Nucleus accumbens (tissue), 56 donors: Measurements from ENCODE around the gene RANBP3.
"Not testable (repeated sequence)": the region's sequence is repeated elsewhere in the genome, so short reads cannot be mapped to it uniquely, and the experiment has no call there.

Experiments used
- DNase-seq, 56 donors: peaks; one replicate each; lab custom pipeline; 2025; lab: John Stamatoyannopoulos, UW

RANBP3 gene

DNA sequence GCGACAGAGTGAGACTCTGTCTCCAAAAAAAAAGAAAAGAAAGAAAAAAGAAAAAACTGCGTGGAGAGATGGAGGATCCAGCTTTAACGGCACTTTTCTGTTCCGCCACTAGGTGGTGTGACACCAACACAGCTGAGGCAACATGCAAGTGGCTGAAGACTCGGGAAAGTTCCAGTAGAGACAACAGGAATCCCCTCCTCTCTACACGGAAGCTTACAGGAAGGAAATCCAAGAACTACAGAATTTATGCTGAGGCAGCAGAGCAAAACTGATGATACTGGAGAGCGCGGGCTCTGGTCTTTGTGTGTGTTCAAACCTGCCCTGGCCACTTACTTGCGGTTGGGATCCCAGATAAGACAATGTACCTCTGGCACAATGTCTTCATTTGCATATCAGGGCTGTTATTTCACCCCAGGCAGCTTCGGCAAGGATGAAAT is 9.9 kb downstream of the RANBP3 start:
- peak in 49 of 56 donors; percentile 17 to 85 (median 58) for DNase-seq

DNA sequence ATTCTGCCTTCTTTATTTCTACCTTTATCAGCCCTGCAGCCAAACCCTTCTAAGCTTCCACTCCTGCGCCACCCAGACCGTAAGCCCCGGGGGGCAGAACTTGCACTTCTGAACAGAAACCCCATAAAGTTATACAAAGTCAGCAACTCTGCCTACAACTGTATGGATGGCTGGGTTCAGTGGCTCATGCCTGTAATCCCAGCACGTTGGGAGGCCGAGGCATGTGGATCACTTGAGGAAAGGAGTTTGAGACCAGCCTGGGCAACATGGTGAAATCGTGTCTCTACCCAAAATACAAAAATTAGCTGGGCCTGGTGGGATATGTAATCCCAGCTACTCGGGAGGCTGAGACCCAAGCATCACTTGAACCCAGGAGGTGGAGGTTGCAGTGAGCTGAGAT is 10.4 kb downstream of the RANBP3 start:
- no peak for DNase-seq

DNA sequence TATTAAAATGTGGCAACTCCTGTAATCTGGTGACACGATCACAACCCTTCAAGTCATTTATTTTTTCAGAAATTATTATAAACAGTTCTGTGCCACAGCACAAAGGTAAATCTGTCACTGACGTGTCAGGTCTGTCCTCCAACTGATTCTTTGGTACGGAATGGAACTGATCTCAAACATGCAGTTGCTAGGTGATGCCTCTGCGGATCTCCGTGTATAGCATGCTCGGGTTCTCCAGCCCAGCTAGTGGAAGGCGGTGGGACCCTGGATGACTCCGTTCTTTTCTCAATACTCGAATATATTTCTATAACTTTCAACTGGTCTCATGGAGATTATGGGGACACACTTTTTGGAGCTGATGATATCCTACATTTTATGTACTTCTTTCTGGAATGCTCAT is 11.0 kb downstream of the RANBP3 start:
- DNase-seq: peak in 4 of 56 donors; percentile 15 to 32 (median 26)

DNA sequence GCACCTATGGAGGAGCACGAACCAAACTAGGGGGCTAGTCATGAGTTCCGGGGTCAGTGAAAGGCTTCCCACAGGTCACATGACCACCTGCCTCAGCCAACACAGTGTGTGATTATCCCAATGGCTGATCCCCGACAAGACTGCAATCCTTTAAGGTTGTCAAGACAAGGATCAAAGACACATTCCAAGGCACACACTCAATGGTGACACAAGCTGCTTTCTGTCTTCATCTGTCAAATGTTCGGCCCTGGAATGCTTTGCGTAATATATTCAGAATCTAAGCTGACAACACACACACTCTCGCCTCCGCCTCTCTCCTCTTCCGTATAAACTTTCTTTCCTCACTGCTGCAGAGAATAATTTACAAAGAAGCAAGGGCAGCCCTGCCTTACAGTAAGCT is 11.7 kb downstream of the RANBP3 start:
- DNase-seq: peak in 8 of 56 donors; percentile 22 to 52 (median 35)

DNA sequence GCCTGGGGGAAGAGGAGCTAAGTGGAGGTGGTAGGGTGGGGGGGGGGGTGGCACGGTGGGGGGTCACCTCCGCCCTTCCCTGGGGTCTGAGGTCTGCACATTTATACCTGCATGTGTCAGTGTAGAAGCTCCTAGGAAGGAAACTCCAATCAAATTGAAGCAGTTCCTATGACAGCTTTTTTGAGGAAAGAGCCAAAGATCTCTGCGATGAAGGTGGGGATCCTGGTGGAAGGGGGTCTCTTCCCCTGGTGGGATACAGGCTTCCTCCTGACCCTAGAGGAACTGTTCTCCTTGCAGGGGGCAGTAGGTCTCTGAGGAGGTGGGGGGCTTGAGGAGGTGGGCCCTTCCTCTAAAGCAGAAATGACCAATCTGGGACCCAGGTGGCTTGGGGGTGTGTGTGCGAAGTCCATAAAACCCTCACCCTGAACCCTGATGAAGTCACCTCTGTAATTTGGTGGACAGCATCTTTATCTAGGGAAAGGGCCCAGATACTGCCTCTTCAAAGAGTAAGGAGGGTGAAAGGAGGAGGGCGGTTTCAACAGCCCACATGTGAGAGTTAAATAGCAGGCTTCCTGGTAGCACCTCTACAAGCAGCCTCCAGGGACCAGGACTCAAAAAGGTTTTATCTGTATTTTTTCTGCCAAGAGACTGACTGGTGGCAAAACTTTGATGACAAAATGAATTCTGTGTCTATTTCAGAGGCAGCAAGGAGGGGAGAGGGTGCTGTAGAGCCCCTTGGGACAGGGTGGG is 12.9 kb downstream of the RANBP3 start:
- no peak for DNase-seq

DNA sequence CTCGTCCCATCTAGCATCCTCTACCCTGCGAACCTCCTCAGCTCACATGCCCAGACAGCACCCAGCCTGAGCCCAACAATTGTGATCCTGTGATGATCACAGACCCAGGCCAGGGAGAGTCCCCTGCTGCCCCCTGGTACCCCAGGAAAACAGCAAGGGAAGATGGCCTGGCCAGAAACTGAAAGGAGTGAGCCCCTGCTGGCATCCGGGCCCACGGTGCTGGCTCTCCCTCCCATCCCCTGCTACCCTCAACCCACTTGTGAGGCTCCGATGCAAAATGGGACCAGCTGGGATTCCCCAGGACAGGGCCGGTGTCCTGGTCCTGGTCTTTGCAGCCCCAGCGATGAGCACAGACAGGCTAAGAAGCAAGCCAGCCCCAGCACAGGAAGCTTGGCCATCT is 14.1 kb downstream of the RANBP3 start:
- DNase-seq: no peak

DNA sequence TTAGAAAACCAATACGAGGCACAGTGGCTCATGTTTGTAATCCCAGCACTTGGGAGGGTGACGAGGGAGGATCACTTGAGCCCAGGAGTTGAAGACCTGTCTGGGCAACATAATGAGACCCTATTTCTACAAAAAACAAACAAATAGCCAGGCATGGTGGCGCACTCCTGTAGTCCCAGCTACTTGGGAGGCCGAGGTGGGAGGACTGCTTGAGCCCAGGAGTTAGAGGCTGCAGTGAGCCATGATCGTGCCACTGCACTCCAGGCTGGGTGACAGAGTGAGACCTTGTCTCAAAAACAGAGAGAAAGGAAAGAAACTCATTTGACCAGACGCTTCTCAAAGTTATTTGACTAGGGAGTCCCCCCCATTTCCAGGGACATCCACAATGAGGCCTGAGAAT is 14.7 kb downstream of the RANBP3 start:
- not testable (repeated sequence) for DNase-seq

DNA sequence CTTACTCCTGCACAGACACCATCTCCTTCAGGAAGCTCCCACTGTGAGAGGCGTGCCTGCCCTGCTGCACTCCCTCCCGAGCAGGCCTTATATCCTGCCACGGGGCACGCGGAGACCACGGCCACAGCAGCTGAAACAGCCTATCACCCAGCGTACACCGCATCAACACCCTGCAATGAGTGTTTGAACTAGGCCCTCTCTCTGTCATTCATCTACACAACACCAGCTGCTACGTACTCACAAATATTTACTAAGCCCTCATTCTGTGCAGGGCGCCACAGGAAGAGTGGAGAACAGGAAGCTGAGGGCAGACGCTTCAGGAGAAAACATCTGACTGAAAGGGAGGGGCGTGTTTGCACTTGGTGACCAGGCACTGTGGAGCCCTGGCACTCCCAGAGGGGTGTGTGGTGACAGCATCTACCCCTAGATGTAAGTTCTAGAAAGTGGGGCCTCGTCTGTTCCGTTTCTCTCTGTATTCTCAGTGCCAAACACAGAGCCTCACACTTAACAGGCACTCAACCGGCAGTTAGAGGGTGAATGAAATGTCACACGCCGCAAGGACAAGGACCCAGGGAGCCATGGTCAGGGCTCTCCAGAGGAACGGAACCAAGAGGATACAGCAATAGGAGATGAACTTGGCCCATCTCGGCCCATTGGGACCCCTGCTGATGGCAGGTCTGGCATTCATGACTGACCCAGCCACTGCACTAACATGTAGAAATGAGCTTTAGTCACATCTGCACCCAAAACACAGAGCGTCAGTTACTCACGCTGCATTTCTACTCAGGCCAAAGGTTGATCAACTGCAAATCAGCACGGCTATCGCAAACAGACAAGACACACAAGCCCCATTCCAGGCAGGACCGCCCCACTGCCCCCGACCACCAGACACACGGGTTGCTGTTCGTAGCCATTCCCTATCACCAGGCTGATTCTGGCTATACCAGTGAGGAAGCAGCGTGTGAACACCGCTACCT is 15.7 kb downstream of the RANBP3 start:
- peak in 10 of 56 donors; percentile 10 to 52 (median 40) for DNase-seq

DNA sequence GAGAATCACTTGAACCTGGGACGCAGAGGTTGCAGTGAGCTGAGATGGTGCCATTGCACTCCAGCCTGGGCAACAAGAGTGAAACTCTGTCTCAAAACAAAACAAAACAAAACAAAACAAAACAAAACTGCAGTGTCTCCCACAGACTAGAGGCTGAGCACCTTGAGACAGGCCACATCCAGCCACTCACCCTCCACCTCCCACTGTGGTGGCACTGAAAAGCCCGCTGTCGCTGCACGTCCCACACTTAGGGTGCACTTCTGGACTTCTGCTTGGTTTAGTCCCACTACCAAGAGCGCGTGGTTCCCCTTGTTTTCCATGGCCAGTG is 16.3 kb downstream of the RANBP3 start:
- DNase-seq: not testable (repeated sequence)

DNA sequence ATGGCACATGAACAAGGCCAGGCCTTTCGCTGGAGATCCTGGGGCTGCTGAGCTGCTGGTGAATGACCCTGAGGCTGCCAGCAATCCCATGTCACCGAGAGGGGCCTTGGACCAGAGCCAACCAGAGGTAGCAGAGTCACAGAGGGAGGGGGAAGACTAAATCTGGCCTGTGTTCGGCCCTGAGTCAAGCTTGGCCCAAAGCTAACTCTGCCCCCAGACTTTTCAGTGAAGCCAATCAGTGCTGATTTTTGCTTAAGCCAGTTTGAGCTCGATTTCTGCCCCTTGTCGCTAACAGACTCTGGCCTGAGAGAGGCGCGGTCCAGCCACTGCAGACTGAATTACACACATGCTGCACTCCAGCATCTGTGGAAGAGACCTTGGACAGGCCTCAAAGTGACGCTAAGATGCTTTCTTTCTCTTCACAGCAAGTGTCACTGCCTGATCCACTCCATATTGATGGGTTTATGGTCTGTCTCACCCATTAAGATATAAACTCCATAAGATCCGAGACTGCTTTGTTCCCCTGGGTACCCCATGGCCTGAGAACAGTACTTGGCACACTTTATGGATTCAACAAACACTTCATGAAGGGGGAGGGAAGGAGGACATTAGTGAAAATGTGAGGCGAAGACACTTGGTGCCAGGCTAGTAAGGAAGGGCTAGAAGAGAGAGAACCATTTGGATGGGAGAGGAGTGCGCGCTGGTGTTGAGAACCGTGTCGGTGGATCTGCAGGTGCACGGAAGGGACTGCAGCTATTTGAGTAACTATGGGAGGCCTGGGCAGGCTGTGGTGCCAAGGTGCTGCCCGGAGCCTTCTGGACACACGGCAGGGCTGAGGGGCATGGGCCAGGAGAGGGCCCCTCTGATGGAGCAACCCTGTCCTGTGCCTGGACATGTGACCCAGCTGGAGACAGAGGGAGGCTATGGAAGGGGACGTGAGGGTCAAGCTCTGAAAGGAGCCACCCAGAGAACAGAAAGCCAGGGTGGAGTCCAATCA is 17.6 kb downstream of the RANBP3 start:
- peak in 8 of 56 donors; percentile 35 to 80 (median 60) for DNase-seq

DNA sequence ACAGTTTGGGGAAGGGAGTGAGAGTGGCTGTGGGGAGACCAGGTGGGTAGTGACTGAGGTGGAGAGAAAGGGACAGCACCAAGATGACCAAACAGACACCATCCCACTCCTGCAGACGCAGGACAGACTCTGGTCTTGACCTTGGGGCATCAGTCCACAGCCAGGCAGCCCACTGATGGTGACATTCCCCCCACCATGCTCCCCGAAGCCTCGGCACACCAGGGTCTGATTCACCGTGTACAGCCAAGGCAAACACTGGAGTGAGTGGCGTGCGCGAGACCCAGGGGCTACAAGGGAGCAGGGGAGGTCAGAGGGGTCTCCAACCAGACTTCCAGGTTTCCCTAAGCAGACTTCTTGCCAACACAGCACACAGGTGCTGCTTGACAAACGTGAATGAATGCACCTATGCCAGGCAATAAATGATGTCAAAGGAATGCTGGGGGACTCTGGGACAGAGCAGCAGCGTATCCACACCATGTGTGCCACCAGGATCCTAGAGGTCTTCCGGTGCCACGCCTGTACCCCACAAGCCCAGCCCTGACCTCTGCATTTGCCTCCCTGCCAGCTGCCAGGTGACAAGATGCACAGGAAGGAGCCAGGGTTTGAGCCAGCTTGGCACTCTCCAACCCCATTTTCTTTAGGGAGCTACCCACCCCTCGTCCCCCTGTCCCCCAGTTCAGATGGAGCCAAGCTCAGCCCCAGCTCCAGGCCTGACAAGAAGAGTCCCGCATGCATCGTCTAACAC is 18.5 kb downstream of the RANBP3 start:
- DNase-seq: no peak

DNA sequence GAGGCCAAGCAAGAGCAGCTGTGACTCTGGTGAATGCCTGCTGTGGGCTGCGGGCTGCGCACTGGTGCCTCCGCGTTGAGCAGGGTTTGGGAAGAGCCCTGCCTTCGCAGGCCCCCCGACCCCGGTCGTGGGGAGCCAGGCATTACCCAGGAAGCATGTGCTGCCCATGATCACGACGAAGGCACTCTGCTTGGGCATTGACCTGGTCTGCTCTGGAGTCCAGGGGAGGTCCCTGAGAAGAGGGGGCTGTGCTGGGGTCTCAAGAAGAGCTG is 19.2 kb downstream of the RANBP3 start:
- no peak for DNase-seq

DNA sequence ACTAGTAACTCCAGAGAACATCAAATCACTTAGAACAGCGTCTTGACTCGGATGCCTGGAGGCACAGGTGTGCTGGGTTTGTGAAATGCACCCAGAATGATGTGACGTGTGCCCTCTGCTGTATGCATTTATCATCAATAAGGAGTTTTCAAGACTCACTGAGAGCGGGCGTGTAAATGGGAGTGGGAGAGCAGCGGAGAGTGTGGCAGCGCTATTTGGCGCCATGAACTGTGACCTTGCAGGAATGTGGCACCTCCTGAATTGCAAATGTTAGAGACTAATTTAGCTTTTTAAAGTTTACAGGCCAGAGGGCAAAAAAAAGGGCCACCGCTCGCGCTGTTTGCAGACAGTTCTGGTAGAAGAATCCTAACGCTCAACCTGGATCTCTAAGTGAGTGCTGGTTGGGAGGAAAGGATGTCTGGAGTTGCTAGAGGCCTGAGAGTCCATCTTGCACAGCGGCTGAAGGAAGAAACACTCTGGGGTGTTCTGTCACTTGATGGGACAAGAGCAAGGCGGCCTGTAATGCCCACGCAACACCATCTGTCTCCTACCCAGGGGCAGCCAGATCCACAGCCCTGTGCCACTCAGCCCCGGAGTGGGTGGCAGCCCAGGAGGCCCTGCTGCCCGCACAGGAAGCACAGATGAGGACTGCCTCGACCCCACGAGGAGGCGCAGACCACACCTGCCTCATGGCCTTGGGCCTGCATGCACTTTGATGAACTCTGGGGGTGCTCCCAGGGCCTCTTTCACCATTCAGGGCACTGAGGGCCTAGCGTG is 19.7 kb downstream of the RANBP3 start:
- DNase-seq: no peak

DNA sequence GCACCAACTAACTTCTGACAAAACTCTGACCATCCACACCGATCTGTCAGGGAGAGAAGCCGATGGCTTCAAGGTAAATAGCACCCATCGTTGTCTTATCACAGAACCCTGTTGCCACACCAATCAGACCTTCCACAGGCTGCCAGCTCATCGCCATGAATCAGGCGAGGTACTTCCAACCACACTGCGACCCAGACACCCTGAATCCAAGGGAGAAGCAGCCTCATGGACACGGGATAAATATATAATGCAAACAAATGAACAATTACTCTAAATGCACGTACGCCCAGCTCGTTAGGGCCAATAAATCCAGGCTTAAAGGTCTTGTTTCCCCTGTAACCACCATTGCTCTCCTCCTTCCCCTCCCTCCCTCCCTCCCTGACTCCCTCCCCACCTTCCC is 20.8 kb downstream of the RANBP3 start:
- no peak for DNase-seq

DNA sequence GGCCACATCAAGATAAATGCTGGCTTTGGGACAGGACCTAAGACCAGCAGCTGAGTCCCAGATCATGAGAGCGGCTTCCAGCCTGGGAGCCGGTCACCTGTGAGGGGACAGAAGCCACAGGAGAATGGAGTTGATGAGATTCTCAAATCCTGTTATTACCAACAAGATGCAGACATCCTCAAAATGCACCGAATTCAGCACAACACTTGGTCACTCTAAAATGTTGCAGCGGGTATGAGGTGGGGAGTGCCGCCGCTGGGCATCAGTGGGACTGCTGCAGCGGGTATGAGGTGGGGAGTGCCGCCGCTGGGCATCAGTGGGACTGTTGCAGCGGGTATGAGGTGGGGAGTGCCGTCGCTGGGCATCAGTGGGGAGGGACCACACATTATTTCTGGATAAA is 21.2 kb downstream of the RANBP3 start:
- no peak for DNase-seq

DNA sequence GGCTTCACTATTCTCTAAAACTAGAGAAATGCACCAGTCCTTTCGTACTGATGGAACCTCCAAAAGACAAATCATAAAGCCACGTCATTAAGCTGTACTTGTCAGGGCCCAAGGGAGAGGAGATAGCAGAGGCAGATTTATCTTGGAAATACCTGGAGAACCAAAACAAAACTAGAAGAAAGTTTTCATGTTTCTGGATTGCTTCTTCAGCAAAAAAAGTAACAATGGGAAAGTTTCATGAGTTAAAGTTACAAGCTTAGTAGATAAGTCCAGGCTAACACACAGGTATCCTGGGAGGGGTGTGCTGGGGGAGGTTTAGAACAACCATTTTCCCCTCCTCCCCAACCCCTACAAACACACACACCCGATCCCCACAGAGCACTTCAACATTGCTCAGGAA is 21.6 kb downstream of the RANBP3 start:
- DNase-seq: no peak

DNA sequence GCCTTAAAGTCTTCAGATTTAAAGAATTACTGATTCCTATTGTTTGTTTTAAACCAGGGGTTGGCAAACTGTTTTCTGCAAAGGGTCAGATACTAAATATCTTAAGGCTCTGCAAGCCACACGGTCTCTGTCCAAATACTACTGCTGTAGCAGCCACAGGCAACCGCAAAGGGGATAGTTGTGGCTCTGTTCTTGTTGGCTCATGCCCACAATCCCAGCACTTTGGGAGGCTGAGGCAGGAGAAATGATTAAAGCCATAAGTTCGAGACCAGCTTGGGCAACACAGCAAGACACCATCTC is 22.4 kb downstream of the RANBP3 start:
- DNase-seq: no peak

DNA sequence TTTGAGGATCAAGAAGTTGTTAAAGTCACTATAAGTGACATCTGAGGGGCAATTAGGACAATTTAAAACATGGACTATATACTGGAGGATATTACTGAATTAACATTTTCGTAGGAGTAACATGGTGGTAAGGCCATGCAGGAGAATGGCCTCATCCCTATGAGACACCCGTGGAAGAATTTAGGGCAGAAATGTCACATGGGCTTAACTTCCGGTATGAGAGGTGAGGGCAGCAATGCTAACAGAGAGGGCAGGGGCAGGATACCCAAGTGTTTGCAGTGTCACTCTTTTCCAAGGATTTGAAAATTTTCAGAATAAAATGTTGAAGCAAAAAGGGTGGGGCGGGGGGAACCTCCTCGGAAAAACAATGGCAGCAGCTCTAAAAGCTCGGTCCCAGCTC is 23.6 kb downstream of the RANBP3 start:
- no peak for DNase-seq

DNA sequence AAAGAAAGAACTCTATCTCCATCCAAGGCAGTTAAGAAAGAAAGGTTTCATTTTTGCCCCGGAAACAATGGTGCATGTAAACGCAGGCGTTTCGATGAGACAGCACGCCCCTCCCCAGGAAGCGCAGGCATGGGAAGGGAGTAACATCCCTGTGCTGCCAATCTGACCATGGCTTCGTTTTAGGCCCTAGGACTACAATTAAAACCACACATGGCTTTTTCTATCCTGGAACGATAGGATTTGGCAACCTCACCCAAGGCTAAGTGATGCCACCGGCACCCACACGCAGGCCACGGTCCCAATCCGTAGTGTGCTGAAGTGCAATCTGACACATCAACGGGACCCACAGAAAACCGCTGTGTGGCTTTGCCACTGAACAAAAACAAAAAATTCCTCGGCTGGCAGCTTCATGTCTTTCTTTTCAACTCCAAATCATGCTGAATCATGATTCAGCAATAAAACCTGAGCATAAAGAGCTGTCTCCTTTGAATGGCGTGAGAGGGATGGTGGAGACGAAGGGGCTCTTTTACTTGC is 24.2 kb downstream of the RANBP3 start:
- DNase-seq: peak in 7 of 56 donors; percentile 9 to 44 (median 22)
